GM18520 (cell line): ENCODE results near the gene TMEM120A.

Source experiments
- ATAC-seq: cut with Tn5 transposase; IDR thresholded peaks from one replicate; pipeline ENCODE4 v1.9.1; 2021; ENCODE audit not compliant: unreplicated experiment

The TMEM120A gene

GRCh38 chr7:75995996-75996395, 1.6 kb upstream of the TMEM120A start:
- ATAC-seq = no peak

- ATAC-seq = no peak
Observed at GRCh38 chr7:75995052-75995471, 667 bp upstream of the TMEM120A start.

- ATAC-seq = no peak
Observed at GRCh38 chr7:75993689-75994387, 557 bp downstream of the TMEM120A start.

GRCh38 chr7:75992083-75992755, 2.2 kb downstream of the TMEM120A start:
- no peak for ATAC-seq

GRCh38 chr7:75991531-75992082, 2.8 kb downstream of the TMEM120A start:
- no peak for ATAC-seq

- ATAC-seq = no peak
Observed at GRCh38 chr7:75989500-75990388, 4.7 kb downstream of the TMEM120A start.

GRCh38 chr7:75988568-75989499, 5.6 kb downstream of the TMEM120A start:
- no peak for ATAC-seq

GRCh38 chr7:75987805-75988567, 6.4 kb downstream of the TMEM120A start:
- no peak for ATAC-seq

- ATAC-seq = no peak
Observed at GRCh38 chr7:75987026-75987804, 7.2 kb downstream of the TMEM120A start.

GRCh38 chr7:75986147-75986781, 8.1 kb downstream of the TMEM120A start:
- ATAC-seq = no peak

GRCh38 chr7:75985518-75986146, 8.8 kb downstream of the TMEM120A start:
- no peak for ATAC-seq

GRCh38 chr7:75985009-75985517, 9.3 kb downstream of the TMEM120A start:
- no peak for ATAC-seq

GRCh38 chr7:75984130-75985008, 10.0 kb downstream of the TMEM120A start:
- ATAC-seq = no peak

- no peak for ATAC-seq
Observed at GRCh38 chr7:75983471-75984129, 10.8 kb downstream of the TMEM120A start.

- ATAC-seq = no peak
Observed at GRCh38 chr7:75982306-75983064, 11.9 kb downstream of the TMEM120A start.
